Astrocyte (in vitro differentiated cells and primary cell): ENCODE results near the gene ZNF487. TPM values are rescaled to one million over a fixed set of nuclear protein-coding genes. Genes with fewer than 3 reads are reported as not detected.
"Not testable (repeated sequence)": the region's sequence is repeated elsewhere in the genome, so short reads cannot be mapped to it uniquely, and the experiment has no call there.

Experiments used
- DNase-seq: peaks from one replicate; pipeline ENCODE4 v3.0.0-alpha.2; 2010; ENCODE audit warnings: low read depth
- FAIRE-seq: peaks from 2 replicates; lab custom pipeline; 2011; peaks lifted over from hg19 to GRCh38; lab: Jason Lieb, UNC
- H2AFZ ChIP-seq: 2 replicates; pipeline ENCODE4 v1.6.0; 2012; ENCODE audit warnings: low read depth, low read length, inconsistent platforms
- H3K27ac ChIP-seq: 2 replicates; pipeline ENCODE4 v1.5.1; 2011; ENCODE audit warnings: low read depth, low read length, inconsistent platforms
- H3K27me3 ChIP-seq: 2 replicates; pipeline ENCODE4 v1.6.0; 2011; ENCODE audit warnings: low read length, inconsistent platforms; ENCODE audit not compliant: insufficient read depth
- H3K36me3 ChIP-seq: 2 replicates; pipeline ENCODE4 v1.5.1; 2011; ENCODE audit warnings: low read length, inconsistent platforms; ENCODE audit not compliant: insufficient read depth
- H3K4me1 ChIP-seq: 2 replicates; pipeline ENCODE4 v1.5.1; 2011; ENCODE audit warnings: low read length, inconsistent platforms; ENCODE audit not compliant: insufficient read depth
- H3K4me2 ChIP-seq: 2 replicates; pipeline ENCODE4 v1.6.0; 2012; ENCODE audit warnings: low read length, inconsistent platforms
- H3K4me3 ChIP-seq: 2 replicates; pipeline ENCODE4 v1.5.1; 2011; ENCODE audit warnings: low read depth, mild to moderate bottlenecking, low read length, inconsistent platforms; ENCODE audit not compliant: insufficient read depth
- H3K79me2 ChIP-seq: 2 replicates; pipeline ENCODE4 v1.6.0; 2012; ENCODE audit warnings: mild to moderate bottlenecking, low read length, inconsistent platforms; ENCODE audit not compliant: insufficient read depth
- H3K9ac ChIP-seq: 2 replicates; pipeline ENCODE4 v1.6.0; 2012; ENCODE audit warnings: mild to moderate bottlenecking, low read length, inconsistent platforms
- H3K9me3 ChIP-seq: 2 replicates; pipeline ENCODE4 v1.5.1; 2012; ENCODE audit warnings: low read depth, mild to moderate bottlenecking, low read length, inconsistent platforms; ENCODE audit not compliant: insufficient read depth
- H4K20me1 ChIP-seq: 2 replicates; pipeline ENCODE4 v1.6.0; 2012; ENCODE audit warnings: low read length, inconsistent platforms; ENCODE audit not compliant: insufficient read depth
- H3K27ac Mint-ChIP-seq: one replicate; pipeline ENCODE4 v1.8.0; 2021; ENCODE audit warnings: mild to moderate bottlenecking, mixed read lengths; ENCODE audit not compliant: unreplicated experiment
- H3K27me3 Mint-ChIP-seq: one replicate; pipeline ENCODE4 v1.8.0; 2021; ENCODE audit warnings: low read depth, mixed read lengths; ENCODE audit not compliant: unreplicated experiment
- H3K36me3 Mint-ChIP-seq: one replicate; pipeline ENCODE4 v1.8.0; 2021; ENCODE audit warnings: low read depth, mixed read lengths; ENCODE audit not compliant: unreplicated experiment
- H3K4me1 Mint-ChIP-seq: one replicate; pipeline ENCODE4 v1.8.0; 2021; ENCODE audit warnings: low read depth, mixed read lengths; ENCODE audit not compliant: unreplicated experiment
- H3K4me3 Mint-ChIP-seq: one replicate; pipeline ENCODE4 v1.8.0; 2021; ENCODE audit warnings: mild to moderate bottlenecking, moderate library complexity, mixed read lengths; ENCODE audit not compliant: unreplicated experiment
- H3K9me3 Mint-ChIP-seq: one replicate; pipeline ENCODE4 v1.8.0; 2021; ENCODE audit warnings: mild to moderate bottlenecking, mixed read lengths; ENCODE audit not compliant: unreplicated experiment
- EZH2 ChIP-seq: IDR thresholded peaks from 2 replicates; pipeline ENCODE4 v1.6.1; 2012; ENCODE audit warnings: mild to moderate bottlenecking, low read length, inconsistent platforms; ENCODE audit not compliant: insufficient read depth
- total RNA-seq: library from RNA; stranded (reverse); gene quantifications from 2 replicates; pipeline ENCODE4 v1.2.1, GENCODE V29; 2021
- TF ChIP-seq, protein P1 (sequence below): IDR thresholded peaks from 2 replicates; pipeline ENCODE4 v1.5.1; 2011; ENCODE audit warnings: low read depth, mild to moderate bottlenecking, inconsistent platforms, low read length, moderate library complexity; ENCODE audit not compliant: insufficient read depth

The ZNF487 gene
- total RNA-seq, 1 donor from 2014 or later: 2.8 TPM

DNA sequence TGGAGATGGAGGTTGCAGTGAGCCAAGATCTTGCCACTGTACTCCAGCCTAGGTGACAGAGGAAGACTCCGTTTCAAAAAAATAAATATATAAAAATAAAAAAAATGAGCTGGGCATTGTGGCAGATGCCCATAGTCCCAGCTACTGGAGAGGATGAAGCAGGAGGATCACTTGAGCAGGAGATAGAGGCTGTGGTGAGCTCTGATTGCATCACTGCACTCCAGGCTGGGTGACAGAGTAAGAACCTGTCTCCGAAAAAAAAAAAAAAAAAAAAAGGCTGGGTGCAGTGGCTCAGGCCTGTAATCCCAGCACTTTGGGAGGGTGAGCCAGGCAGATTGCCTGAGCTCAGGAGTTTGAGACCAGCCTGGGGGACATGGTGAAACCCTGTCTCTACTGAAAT is 11.8 kb downstream of the ZNF487 start:
- no peak for TF ChIP-seq EZH2
- TF ChIP-seq, protein P1, sequence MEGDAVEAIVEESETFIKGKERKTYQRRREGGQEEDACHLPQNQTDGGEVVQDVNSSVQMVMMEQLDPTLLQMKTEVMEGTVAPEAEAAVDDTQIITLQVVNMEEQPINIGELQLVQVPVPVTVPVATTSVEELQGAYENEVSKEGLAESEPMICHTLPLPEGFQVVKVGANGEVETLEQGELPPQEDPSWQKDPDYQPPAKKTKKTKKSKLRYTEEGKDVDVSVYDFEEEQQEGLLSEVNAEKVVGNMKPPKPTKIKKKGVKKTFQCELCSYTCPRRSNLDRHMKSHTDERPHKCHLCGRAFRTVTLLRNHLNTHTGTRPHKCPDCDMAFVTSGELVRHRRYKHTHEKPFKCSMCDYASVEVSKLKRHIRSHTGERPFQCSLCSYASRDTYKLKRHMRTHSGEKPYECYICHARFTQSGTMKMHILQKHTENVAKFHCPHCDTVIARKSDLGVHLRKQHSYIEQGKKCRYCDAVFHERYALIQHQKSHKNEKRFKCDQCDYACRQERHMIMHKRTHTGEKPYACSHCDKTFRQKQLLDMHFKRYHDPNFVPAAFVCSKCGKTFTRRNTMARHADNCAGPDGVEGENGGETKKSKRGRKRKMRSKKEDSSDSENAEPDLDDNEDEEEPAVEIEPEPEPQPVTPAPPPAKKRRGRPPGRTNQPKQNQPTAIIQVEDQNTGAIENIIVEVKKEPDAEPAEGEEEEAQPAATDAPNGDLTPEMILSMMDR: no peak
- Histone ChIP-seq H3K4me2 (no peak overlapping the region), H3K4me1 (no peaks in the 10 kb centered on the region), H3K79me2 (no peaks in the 10 kb centered on the region), H3K27me3 (no peaks in the 10 kb centered on the region), H3K4me3 (no peak overlapping the region), H3K27ac (no peak overlapping the region), H4K20me1 (no peaks in the 10 kb centered on the region), H2AFZ (no peak overlapping the region), H3K9me3 (no peaks in the 10 kb centered on the region), H3K9ac (no peak overlapping the region), H3K36me3 (no peaks in the 10 kb centered on the region)
- no peak for DNase-seq
- Mint-ChIP-seq H3K36me3 (peaks cover 9% of the 10 kb centered on the region), H3K4me3 (no peak overlapping the region), H3K4me1 (peaks cover 16% of the 10 kb centered on the region), H3K9me3 (no peaks in the 10 kb centered on the region), H3K27ac (no peak overlapping the region), H3K27me3 (no peaks in the 10 kb centered on the region)
- no peak for FAIRE-seq

DNA sequence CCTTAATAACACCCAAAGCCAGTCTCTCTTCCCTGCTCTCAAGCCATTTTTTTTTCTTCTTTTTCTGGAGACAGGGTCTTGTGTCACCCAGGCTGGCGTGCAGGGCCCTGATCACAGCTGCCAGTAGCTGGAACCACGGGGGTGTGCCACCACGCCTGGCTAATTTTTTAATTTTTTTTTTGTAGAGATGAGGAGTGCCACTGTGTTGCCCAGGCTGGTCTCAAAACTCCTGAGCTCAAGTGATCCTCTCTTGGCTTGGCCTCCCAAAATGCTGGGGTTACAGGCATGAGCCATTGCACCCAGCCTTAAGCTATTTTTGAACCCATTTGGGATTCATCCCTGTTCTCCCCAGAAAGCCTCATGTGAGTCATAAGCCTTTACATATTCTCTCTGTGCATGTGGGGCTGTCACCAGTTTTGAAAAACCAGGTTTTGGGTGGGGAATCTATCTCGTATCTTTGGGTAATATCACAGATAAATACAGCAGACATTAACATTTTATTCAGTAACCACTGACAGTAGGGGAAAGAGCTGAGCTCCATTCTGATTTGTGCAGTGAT is 15.5 kb downstream of the ZNF487 start:
- Histone ChIP-seq H3K9me3 (no peaks in the 10 kb centered on the region), H3K9ac (no peak overlapping the region), H3K36me3 (no peaks in the 10 kb centered on the region), H3K79me2 (no peaks in the 10 kb centered on the region), H2AFZ (no peak overlapping the region), H3K4me1 (peaks cover 4% of the 10 kb centered on the region), H3K27me3 (no peaks in the 10 kb centered on the region), H4K20me1 (no peaks in the 10 kb centered on the region), H3K4me3 (no peak overlapping the region), H3K27ac (no peak overlapping the region), H3K4me2 (no peak overlapping the region)
- peaks cover 24% of the 10 kb centered on the region for H3K4me1 Mint-ChIP-seq
- DNase-seq: no peak
- H3K4me3 Mint-ChIP-seq: no peak overlapping the region
- no peaks in the 10 kb centered on the region for H3K9me3 Mint-ChIP-seq
- H3K36me3 Mint-ChIP-seq: peaks cover 3% of the 10 kb centered on the region
- no peak overlapping the region for H3K27ac Mint-ChIP-seq
- H3K27me3 Mint-ChIP-seq: no peaks in the 10 kb centered on the region
- no peak for TF ChIP-seq EZH2
- TF ChIP-seq, protein P1: no peak
- no peak for FAIRE-seq

DNA sequence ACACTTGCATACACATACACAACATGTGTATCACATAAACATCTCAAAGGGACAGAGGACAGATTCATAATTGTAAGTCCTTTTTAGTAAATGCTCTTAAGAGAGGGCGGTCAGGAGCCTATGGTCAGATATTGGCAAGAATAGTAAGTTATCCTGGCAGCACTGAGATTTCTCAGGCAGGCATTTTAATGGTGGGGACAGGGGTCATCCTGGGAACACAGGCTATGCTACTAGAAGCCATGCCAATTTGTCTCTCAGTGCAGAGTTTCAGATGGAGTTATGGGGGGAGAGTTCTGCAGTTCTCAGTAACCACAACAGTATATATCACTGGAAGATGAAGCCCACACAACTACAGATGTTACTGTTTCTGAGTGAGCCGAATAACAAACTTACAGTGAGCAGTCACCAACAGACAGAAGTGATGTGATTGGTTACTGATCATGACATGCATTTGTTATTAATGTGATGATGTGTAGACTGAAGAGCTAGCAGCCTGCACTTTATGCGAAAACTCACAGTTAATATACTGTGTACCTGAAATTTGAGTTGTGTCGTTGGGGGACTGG is 16.4 kb downstream of the ZNF487 start:
- H3K27ac Mint-ChIP-seq: peak overlapping the region; percentile 62
- H3K4me1 Mint-ChIP-seq: peaks cover 24% of the 10 kb centered on the region
- FAIRE-seq (no peak), DNase-seq (peak; percentile 2)
- no peaks in the 10 kb centered on the region for H3K27me3 ChIP-seq
- H2AFZ ChIP-seq: no peak overlapping the region
- TF ChIP-seq, protein P1: no peak
- no peak for TF ChIP-seq EZH2
- H3K79me2 ChIP-seq: no peaks in the 10 kb centered on the region
- no peak overlapping the region for H3K4me3 Mint-ChIP-seq
- no peaks in the 10 kb centered on the region for H3K9me3 ChIP-seq
- H3K36me3 ChIP-seq: no peaks in the 10 kb centered on the region
- no peaks in the 10 kb centered on the region for H3K36me3 Mint-ChIP-seq
- no peak overlapping the region for H3K4me3 ChIP-seq
- H3K4me2 ChIP-seq: no peak overlapping the region
- H3K27ac ChIP-seq: no peak overlapping the region
- H3K4me1 ChIP-seq: peaks cover 4% of the 10 kb centered on the region
- no peak overlapping the region for H3K9ac ChIP-seq
- H3K9me3 Mint-ChIP-seq: no peaks in the 10 kb centered on the region
- no peaks in the 10 kb centered on the region for H4K20me1 ChIP-seq
- H3K27me3 Mint-ChIP-seq: no peaks in the 10 kb centered on the region

DNA sequence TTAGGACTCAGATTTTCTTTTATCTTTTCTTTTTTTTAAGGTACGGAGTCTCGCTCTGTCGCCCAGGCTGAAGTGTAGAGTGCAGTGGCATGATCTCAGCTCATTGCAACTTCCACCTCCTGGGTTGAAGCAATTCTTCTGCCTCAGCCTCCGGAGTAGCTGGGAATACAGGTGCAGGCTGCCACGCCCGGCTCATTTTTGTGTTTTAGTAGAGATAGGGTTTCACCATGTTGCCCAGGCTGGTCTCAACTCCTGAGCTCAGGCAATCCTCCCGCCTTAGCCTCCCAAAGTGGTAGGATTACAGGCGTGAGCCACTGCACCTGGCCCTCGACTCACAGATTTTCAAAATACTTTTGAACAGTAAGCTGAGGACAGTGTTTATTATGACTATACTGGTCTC is 17.1 kb downstream of the ZNF487 start:
- not testable (repeated sequence) for H3K79me2 ChIP-seq, H4K20me1 ChIP-seq, H3K9ac ChIP-seq, H3K4me3 ChIP-seq, H3K27me3 ChIP-seq, H3K4me1 ChIP-seq, H3K36me3 ChIP-seq, H2AFZ ChIP-seq, FAIRE-seq, H3K27ac ChIP-seq, H3K4me3 Mint-ChIP-seq, H3K27me3 Mint-ChIP-seq, H3K36me3 Mint-ChIP-seq, H3K4me2 ChIP-seq, H3K9me3 ChIP-seq, H3K9me3 Mint-ChIP-seq, DNase-seq
- Mint-ChIP-seq H3K4me1 (peaks cover 24% of the 10 kb centered on the region), H3K27ac (peak overlapping the region; percentile 62)
